Activated T-helper 1 cell treated with Interleukin-2 at 50 U/mL for 16 hours (primary cell): ENCODE measurements around the gene PRR16.
"Not testable (repeated sequence)": the region's sequence is repeated elsewhere in the genome, so short reads cannot be mapped to it uniquely, and the experiment has no call there.

ENCODE experiments used
- DNase-seq: peaks from one replicate; pipeline ENCODE4 v3.0.0-alpha.2; 2020; ENCODE audit warnings: low read depth

The PRR16 gene

GRCh38 chr5:120655828-120656435, 191.8 kb downstream of the PRR16 start:
- no peak for DNase-seq

- DNase-seq = no peak
Observed at GRCh38 chr5:120657104-120657503, 193.0 kb downstream of the PRR16 start.

DNA sequence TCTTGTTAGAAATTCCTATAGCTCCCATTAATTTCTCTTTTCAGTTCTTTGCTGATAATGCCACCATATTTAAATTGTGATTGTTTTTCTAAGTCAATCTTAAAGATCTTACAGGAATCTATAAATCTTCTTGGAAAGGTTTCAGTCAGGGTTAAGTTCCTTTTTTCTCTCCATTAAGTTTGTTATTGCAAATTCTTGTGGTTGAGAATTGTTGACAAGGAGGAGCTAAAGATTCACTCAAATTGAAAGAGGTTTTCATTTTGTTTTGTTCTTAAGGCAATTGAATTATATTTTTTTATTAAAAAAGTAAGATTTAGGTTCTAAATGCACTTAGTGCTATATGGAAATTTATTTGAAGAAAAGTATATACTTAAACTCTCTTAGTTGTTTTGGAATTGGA, 213.4 kb downstream of the PRR16 start:
- no peak for DNase-seq

DNA sequence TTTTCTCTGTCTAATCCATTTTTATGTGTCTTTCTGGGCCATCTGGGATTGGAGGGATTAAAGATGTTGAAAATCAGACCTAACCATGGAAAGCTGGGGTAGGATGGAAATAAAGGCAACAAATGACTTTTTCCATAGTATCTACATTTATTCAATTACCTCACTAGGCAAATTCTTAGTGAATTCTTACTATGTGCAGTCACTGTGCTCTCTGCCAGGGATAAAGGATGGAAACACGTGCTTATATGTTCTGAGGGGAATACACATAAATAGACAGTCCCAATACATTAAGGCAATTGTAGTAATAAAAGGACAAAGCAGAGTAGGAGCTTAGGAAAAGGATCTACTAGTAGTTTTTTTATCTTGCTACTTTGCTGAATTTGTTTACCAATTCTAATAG, 214.2 kb downstream of the PRR16 start:
- DNase-seq = no peak

DNA sequence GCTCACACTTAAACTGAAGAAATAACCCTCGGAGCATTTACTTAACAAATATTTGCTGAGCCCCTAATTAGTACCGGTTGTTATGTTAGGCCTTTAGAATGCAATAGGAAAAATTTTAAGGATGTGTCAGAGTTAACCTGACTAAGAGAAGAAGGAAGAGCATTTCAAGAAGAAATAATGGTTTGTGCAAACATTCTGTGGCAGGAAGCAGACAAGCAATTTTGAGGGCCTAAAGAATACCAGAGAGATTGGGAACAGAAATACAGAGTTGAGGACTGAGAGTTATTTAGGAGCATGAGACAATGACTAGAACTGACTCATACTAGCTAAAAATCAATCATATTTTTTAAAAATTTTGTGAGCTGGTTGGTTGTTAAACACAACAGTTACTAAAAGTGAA, 218.8 kb downstream of the PRR16 start:
- no peak for DNase-seq

- DNase-seq = no peak
Observed at GRCh38 chr5:120683580-120683979, 219.5 kb downstream of the PRR16 start.

DNA sequence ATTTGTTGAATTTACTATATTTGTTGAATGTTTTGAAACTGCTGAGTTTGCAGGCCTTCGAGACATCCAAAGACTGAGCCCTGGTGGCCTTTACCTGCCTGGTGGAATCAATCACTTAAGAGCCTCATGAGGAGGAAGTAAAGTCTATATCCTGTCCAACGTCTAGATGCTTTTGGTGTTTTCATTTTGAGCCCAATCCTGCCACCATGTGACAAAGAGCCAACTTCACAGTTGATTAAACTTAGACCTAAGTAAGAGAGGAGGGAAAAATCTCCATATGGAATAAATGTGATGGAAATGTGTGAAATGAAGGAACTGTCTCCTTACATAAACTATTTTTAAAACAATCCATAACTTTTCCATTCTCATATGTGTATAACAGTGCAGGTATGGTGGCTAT, 220.1 kb downstream of the PRR16 start:
- no peak for DNase-seq

- DNase-seq = no peak
Observed at GRCh38 chr5:120684749-120685415, 220.8 kb downstream of the PRR16 start.

DNA sequence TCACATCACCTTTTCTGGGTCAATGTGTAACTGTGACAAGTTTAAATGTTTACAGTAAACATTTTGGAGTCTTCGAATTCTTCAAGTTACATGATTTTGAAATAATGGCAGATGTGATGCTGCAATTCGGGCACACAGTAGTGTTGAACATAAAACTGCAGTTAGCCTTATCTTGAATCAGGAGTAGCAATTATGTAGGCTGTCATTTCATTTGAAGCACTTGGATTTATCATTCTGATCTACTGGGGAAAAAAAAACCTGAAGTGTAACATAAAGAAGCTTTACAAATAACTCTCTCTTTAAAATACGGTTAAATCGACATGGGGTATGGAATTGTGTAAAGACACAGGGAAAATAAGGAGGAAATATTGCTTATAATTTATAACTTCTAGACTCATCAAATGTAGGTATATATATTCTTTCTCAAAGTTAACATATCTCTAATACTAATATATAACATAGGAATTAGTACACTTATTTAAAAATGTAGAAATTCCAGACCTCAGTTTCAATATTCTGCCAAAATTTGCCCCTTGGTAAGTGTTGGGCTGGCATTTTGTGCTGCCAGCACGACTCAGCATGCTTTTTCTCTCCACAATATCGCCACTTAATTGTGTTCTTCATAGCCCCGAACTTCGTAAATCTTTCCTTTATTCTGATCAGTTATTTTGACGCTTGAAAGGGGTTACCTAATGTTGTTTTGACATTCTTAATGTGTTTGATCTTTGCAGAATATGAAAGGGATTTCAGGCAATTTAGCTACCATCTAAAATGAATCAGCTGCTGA, 226.7 kb downstream of the PRR16 start:
- no peak for DNase-seq

DNA sequence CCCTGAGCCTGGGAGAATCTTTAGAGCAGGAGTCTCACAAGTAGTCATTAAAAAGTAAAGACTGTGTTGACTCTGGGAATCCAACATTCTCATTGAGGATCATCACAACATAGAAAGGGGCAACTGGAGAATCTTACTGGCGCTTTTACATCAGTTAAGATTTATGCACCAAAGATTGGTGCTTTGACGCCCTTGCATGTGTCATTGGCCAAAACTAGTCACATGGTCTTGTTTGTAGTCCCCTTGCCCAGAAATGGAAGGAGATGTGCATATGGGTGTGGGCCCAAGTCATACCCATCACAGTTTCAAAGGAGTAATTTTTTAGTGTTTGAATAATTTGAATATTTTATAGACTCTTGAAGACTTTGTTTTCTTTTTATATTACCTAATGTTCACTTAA, 228.2 kb downstream of the PRR16 start:
- no peak for DNase-seq

DNA sequence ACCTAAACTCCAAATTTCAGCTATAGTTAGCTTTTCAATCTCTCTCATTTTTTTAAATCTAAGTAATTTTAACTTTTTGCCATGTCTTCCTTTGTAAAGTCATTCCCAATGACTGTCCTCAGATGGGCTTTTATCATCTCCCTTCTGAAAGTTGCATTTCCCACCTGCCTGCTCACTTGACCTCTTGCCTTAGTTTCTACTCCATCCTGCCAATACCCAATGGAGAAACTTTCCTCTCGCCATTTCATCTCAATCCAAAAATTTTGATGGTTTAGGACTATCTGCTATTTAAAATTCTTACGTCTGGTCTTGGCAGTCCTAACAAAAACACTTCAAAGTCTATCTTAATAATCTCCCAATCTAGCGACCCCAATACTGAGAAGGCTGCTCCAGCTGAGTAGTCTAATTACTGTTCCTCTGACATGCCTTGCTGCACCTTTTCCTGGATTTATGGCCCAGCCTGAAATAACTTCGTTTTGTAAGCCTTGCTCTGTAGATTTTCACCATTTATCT, 231.3 kb downstream of the PRR16 start:
- no peak for DNase-seq

- no peak for DNase-seq
Observed at GRCh38 chr5:120697147-120697546, 233.0 kb downstream of the PRR16 start.

DNA sequence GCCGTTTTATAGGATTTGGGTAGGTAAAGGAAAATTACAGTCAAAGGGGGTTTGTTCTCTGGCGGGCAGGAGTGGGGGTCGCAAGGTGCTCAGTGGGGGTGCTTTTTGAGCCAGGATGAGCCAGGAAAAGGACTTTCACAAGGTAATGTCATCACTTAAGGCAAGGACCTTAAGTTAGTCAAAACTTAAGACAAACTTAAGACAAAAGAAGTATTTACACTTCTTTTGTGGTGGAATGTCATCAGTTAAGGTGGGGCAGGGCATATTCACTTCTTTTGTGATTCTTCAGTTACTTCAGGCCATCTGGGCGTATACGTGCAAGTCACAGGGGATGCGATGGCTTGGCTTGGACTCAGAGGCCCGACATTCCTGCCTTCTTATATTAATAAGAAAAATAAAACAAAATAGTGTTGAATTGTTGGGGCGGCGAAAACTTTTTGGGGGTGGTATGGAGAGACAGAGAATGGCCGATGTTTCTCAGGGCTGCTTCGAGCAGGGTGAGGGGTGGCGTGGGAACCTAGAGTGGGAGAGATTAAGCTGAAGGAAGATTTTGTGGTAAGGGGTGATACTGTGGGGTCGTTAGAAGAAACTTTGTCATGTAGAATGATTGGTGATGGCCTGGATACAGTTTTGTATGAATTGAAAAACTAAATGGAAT, 233.7 kb downstream of the PRR16 start:
- not testable (repeated sequence) for DNase-seq

DNA sequence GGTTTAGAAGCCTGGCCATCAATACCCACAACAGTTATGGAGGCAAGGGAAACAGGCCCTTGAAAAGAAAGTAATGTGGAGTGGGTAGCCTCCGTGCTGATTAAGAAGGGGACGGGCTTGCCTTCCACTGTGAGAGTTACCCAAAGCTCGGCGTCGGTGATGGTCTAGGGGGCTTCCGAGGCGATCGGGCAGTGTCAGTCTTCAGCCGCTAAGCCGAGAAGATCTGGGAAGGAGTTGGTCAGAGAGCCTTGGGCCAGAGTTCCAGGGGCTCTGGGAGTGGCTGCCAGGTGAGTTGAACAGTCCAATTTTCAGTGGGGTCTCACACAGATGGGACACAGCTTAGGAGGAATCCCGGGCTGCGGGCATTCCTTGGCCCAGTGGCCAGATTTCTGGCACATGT, 236.6 kb downstream of the PRR16 start:
- DNase-seq = not testable (repeated sequence)

GRCh38 chr5:120702817-120703538, 238.9 kb downstream of the PRR16 start:
- not testable (repeated sequence) for DNase-seq

DNA sequence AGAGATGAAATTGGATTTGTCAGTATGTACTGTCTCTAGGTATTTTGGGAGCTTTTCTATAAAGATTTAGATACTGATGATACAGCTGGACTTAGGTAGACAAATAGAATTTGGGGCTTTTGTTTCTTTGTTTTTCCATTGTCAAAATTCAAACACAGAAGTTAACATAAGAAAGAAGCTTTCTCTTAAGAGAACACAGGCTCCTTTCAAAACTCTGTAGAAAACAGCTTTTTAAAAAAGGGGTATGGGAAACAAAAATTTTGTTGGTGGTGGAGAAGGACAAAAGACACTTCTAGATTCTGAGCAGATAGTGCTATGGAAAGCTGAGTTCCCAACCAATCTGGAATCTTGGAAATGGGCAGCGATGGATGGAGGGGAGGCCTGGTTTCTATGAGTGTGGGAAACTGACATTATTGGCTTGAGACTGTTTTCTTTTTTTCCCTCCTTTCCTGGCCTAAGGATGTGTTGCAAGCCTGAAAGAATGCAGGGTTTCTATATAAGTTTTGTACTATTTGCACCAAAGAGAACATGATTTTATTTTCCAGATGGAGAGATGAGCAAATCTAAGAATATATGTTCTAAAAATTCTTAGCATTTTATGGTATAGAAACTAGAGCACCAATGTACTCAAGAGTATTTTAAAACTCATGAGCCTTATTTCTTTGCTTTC, 240.0 kb downstream of the PRR16 start:
- no peak for DNase-seq

GRCh38 chr5:120706877-120707276, 242.8 kb downstream of the PRR16 start:
- DNase-seq = no peak

GRCh38 chr5:120717381-120717780, 253.3 kb downstream of the PRR16 start:
- no peak for DNase-seq

GRCh38 chr5:120730214-120730613, 266.1 kb downstream of the PRR16 start:
- no peak for DNase-seq

GRCh38 chr5:120734033-120734432, 269.9 kb downstream of the PRR16 start:
- no peak for DNase-seq

GRCh38 chr5:120735076-120735475, 271.0 kb downstream of the PRR16 start:
- DNase-seq = no peak
